Suprapubic skin (tissue), 4 donors: ENCODE measurements around the gene AMACR.

ENCODE experiments used
- POLR2A ChIP-seq, 2 donors: fragments of 450-650 bp; IDR thresholded peaks; one replicate each; pipeline ENCODE4 v1.6.1; 2017; ENCODE audit warnings: antibody characterized with exemption in 2 of 2, mild to moderate bottlenecking in 2 of 2, moderate library complexity in 2 of 2
- POLR2AphosphoS5 ChIP-seq, 3 donors: sonication (generic); formaldehyde crosslinking; IDR thresholded peaks; one replicate each; pipeline ENCODE4 v1.6.1; 2017; ENCODE audit warnings: antibody characterized with exemption in 3 of 3
- TF ChIP-seq, protein P1 (sequence below), 2 donors: fragments of 200-600 bp in 1 of 2; fragments of 450-650 bp in 1 of 2; sonication (generic) in 1 of 2; IDR thresholded peaks; one replicate each; pipeline ENCODE4 v1.5.1; 2016 to 2019; ENCODE audit warnings: antibody characterized with exemption in 2 of 2, mild to moderate bottlenecking in 1 of 2, moderate library complexity in 1 of 2

DNA sequence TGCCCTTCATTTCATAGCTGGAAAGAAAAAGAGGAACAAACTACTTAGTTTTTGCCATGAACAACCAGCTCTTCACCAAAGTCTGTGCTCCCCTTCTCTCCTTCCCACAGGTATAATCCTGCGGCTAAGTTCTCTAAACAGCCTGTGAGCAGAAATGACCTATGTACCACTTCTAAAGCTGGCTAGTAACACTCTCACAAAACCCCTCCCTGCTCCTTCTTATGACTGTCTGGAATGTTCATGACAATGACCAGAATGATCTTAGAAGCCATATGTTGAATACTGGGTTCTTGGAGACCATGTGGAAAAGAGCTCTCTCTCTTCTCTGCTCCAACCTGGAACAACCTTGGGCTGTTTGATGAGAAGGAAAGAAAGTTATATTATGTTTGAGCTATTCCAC is 12.9 kb upstream of the AMACR start:
- TF ChIP-seq, protein P1, sequence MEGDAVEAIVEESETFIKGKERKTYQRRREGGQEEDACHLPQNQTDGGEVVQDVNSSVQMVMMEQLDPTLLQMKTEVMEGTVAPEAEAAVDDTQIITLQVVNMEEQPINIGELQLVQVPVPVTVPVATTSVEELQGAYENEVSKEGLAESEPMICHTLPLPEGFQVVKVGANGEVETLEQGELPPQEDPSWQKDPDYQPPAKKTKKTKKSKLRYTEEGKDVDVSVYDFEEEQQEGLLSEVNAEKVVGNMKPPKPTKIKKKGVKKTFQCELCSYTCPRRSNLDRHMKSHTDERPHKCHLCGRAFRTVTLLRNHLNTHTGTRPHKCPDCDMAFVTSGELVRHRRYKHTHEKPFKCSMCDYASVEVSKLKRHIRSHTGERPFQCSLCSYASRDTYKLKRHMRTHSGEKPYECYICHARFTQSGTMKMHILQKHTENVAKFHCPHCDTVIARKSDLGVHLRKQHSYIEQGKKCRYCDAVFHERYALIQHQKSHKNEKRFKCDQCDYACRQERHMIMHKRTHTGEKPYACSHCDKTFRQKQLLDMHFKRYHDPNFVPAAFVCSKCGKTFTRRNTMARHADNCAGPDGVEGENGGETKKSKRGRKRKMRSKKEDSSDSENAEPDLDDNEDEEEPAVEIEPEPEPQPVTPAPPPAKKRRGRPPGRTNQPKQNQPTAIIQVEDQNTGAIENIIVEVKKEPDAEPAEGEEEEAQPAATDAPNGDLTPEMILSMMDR (IDR thresholded peaks at IDR 0.05): no peak
- TF ChIP-seq POLR2AphosphoS5 (IDR thresholded peaks at IDR 0.05): no peak
- no peak for TF ChIP-seq POLR2A (IDR thresholded peaks at IDR 0.05)
